GM12873 (cell line): ENCODE measurements around the gene LRCH4.
A peak's percentile ranks its signal among the peaks of the same experiment; 100 is the strongest.

Source experiments
- TF ChIP-seq, protein P1 (sequence below): IDR thresholded peaks from 2 replicates; pipeline ENCODE4 v1.5.1; 2012; ENCODE audit warnings: low read depth, mild to moderate bottlenecking, moderate library complexity, low read length, control low read depth; ENCODE audit not compliant: insufficient read depth; ENCODE audit errors: missing control alignments

The LRCH4 gene

DNA sequence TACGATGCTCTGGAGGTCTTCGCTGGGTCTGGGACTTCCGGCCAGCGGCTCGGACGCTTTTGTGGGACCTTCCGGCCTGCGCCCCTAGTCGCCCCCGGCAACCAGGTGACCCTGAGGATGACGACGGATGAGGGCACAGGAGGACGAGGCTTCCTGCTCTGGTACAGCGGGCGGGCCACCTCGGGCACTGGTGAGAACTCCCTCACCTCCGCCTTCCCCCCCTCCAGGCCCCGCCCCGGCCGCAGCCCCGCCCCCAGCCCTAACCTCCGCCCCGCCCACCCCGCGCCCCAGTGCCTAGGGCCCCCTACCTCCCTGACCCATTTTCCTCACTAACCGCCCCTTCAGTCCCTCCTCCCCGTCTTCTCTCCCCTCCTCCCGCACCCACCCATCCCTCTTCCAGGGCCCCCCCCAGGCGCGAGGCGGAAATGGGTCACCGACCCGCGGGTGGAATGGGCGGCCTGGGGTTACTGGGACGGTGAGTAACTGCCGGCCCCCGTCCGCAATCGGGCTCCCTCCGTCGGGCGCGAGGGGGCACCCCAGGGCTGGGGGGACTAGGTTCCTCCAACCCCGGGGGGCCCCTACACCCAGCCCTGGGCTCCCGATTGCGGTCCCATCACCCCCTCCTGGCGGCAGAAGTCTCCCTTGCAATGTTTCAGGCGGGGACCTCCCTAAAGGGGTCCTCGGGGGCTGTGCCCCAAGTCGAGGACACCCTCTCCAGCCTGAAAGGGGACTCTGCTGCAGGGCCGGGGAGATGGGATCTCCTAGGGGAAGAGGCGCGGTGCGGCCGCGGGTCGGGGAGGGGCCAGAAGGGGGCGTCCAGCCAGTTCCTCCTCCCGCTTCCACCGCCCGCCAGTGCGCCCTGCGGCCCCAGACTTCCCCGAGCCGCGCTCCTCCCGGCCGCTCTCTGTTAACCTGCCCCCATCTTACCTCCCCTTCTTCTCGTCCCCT is 18.4 kb upstream of the LRCH4 start:
- TF ChIP-seq, protein P1, sequence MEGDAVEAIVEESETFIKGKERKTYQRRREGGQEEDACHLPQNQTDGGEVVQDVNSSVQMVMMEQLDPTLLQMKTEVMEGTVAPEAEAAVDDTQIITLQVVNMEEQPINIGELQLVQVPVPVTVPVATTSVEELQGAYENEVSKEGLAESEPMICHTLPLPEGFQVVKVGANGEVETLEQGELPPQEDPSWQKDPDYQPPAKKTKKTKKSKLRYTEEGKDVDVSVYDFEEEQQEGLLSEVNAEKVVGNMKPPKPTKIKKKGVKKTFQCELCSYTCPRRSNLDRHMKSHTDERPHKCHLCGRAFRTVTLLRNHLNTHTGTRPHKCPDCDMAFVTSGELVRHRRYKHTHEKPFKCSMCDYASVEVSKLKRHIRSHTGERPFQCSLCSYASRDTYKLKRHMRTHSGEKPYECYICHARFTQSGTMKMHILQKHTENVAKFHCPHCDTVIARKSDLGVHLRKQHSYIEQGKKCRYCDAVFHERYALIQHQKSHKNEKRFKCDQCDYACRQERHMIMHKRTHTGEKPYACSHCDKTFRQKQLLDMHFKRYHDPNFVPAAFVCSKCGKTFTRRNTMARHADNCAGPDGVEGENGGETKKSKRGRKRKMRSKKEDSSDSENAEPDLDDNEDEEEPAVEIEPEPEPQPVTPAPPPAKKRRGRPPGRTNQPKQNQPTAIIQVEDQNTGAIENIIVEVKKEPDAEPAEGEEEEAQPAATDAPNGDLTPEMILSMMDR: peak; percentile 39

DNA sequence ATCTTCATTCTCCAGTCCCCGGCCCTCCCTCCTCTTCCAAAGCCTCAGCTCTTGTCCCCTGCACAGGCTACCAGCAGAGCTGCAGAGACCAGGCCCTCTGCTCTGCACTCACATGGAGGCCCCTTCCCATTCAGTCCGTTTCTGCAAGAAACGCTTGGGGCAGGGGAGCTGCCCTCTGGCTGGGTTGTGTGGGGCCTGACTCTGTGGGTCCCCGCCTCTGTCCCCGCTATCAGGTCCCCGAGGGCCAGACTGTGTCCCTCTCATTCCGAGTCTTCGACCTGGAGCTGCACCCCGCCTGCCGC is 17.7 kb upstream of the LRCH4 start:
- TF ChIP-seq, protein P1: no peak

DNA sequence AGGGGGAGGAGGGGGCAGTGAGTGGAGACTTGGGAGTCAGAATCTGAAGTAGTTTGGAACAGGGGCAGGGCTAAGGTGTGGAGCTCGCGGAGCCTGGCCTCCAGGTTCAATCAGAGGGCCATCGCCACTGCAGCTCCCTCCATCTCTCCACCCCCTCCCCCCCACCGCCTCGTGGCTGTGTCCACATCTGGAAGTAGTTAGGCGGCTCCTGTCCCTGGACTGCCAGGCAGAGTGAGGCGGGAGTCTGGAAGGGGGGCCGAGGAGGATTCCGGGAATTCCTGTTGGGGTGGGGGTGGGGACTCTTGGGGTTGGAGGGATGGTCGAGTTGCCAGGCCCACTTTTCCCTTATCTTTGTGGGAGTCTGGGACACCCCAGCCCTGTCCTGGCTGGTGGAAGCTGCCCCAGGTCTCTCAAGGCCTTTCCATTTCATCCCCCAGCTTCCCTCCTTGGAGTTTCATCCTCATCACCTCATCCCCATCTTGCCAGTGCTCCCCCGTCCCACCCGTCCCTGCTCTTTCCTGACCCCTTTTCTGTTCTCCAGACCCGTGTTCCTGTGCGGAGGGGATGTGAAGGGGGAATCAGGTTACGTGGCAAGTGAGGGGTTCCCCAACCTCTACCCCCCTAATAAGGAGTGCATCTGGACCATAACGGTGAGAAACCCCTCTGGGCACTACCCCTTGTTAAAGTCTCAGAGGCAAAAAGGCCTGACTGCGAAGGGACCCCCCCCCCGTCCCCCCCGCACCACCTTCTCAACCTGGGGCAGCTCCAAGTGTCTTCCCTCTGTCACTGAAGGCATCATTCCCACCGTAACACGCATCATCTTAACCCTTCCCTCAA is 17.2 kb upstream of the LRCH4 start:
- TF ChIP-seq, protein P1: no peak

DNA sequence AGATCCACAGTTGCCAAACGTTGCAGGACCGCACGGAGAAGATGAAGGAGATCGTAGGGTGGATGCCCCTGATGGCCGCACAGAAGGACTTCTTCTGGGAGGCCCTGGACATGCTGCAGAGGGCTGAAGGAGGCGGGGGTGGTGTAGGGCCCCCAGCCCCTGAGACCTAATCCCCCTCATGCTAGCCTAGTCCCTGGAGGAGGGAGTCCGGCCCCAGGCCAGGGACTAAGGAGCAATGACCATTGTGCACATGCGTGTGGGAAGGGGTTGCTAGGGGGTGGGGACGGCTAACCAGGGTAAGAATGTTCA is 14.8 kb upstream of the LRCH4 start:
- TF ChIP-seq, protein P1: no peak

DNA sequence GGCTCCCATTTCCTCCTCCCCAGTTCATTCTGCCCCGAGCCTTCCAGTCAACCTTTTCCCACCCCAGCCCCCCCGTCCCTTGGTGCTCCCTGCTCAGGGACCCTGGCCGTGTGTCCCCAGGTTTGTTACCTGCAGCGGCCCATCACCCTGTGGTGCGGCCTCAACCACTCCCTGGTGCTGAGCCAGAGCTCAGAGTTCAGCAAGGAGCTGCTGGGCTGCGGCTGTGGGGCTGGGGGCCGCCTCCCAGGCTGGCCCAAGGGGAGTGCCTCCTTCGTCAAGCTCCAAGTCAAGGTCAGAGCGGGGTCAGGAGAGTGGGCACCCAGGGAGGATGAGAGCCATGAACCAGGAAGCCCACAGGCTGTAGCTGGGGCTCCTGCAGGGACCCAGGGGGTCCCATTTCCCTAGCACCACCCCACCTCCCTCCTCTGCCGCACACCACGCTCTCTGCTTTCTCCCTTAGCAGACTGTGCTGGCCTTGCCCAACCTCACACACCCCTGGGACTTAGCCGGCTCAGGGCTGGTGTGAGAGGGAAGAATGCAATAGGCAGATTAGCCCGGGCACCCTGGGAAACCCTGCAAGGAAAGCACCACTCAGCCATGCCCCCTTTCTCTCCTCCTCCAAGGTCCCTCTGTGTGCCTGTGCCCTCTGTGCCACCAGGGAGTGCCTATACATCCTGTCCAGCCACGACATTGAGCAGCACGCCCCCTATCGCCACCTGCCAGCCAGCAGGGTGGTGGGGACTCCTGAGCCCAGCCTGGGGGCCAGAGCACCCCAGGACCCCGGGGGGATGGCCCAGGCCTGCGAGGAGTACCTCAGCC is 14.2 kb upstream of the LRCH4 start:
- TF ChIP-seq, protein P1: peak; percentile 27

DNA sequence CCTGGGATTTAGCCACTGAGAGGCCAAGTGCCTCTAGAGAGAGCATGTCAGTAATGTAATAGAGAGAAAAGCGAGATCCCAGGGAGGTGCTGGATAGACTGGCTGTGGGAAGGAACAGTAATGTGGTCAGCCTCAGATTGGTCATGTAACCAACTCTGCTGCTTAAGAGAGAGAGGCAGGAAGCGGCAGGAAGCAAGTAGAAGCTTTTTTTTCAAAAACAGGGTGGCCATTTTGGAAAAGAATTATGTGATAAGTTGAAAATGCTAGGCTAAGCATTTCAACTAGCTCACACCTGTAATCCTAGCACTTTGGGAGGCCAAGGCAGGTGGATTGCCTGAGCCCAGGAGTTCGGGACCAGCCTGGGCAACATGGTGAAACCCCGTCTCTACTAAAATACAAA is 12.5 kb upstream of the LRCH4 start:
- TF ChIP-seq, protein P1: no peak

DNA sequence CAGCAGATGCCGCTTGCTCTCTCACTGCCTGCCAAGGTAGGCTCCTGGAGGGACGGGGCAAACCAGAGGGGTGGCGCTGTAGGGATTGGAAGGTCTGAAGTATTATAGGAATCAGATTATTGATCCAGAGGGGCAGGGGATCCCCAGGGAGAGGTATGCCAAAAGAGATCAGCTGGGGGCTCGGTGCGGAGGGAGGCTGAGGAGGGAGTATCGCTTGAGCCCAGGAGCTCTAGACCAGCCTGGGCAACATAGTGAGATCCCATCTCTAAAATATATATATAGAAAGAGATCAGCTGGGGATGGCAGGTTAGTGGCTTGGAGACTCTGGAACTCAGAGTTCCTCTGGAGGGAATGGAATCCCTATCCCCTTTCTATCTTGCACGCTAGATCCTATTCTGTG is 9.3 kb upstream of the LRCH4 start:
- TF ChIP-seq, protein P1: no peak
